ENCODE measurements around the gene NDC80.
"Not testable (repeated sequence)": the region's sequence is repeated elsewhere in the genome, so short reads cannot be mapped to it uniquely, and the experiment has no call there.

Gene NDC80

DNA sequence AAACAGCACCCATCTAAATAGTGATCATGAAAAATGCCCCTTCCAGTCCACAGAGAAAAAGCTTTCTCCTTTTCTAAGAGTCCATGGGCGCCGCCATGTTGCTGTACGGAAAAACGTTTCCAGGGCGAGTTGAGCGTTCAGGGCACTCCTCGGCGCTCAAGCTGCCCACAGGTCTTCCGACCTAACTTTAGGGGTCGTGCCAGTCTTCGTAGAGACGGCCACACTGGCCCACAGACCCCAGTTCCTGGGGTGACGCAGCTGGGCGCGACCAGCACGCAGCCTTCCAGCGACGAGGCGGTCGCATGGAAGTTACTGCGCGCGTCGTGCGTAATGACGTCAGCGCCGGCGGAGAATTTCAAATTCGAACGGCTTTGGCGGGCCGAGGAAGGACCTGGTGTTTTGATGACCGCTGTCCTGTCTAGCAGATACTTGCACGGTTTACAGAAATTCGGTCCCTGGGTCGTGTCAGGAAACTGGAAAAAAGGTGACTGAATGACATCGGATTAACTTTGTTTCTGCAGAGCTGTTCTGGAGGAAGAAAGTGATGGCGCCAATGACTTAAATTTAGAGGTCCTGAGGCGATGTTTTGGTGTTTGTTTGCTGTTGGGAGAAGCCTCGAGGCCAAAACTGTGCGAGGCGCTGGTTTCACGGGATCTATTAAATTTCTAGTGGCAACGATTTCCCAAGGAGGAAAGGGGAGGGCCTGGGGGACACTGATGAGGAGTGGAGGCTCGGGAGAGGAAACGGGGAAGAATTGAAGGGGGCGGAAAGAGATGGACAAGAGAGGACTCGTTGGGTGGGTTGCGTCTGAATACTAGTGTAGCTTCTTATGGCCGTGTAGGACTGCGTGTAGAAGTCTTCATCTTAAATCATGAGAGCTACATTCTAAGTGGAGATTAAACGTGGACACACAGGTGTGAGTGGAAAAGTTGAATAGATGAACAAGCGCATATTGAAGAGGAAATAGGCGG is at the start of gene NDC80, which contains the start of gene METTL4:
Gene NDC80 (plus strand): TSS at position 358 of the 971 bp plus-strand sequence. CDS start 1,429 bp downstream, outside the sequence.
Gene METTL4 (minus strand): TSS at position 306 of the 971 bp plus-strand sequence. CDS start 4,289 bp downstream, outside the sequence.
- no peak for DNase-seq

- DNase-seq: no peak
These were observed 49.2 kb upstream of the NDC80 start for GRCh38 chr18:2522112-2522511.

DNA sequence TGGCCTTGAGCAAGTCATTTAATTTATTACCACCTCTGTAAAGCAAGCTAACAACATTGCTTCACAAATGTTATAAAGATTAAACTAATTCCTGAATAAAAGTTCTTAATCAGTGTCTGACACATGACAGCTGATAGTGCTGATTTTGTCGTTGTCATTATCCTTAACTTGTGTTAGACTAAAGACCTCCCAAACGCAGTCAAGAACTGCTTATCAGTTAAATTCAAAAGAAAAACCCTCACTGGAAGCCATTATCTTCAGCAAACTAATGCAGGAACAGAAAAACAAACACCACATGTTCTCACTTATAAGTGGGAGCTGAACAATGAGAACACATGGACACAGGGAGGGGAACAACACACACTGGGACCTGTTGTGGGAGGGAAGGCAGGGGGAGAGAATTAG is 46.6 kb upstream of the NDC80 start:
- DNase-seq: not testable (repeated sequence)

DNA sequence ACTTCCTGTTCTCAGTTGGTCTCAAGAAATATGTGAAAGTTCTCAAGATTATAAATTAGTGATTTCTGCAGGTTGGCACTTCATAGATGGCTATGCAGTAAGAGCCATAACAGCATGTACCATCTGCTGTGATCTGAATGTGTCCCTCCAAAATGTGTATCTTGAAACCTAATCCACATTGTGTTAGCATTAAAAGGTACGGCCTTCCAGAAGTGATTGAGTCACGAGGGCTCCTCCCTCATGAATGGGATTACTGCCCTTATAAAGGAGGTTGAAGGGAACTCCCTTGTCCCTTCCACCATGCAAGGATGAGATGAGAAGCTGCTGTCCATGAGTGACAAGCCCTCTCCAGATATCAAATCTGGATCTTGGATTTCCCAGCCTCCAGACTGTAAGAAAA is 45.0 kb upstream of the NDC80 start:
- DNase-seq: no peak

DNA sequence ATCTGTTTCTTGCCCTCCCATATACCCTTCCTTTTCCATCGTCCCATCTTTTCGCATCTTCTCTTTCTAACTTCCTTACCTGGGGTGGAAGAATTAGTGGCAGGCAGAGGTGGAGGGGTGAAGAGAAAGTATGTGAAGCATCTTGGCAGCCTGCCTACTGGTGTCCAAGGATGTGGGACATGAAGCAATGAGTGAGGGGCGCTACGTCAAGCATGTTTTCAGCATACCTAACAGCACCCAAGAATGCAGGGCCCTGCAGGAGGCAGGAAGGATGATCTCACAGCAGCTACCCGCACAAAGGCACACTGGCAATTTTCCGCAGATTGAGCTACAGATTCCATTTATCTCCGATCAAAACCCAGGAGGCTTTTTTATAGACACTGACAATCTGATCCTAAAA is 42.2 kb upstream of the NDC80 start:
- DNase-seq: no peak

GRCh38 chr18:2531751-2532150 is 39.6 kb upstream of the NDC80 start:
- no peak for DNase-seq

DNA sequence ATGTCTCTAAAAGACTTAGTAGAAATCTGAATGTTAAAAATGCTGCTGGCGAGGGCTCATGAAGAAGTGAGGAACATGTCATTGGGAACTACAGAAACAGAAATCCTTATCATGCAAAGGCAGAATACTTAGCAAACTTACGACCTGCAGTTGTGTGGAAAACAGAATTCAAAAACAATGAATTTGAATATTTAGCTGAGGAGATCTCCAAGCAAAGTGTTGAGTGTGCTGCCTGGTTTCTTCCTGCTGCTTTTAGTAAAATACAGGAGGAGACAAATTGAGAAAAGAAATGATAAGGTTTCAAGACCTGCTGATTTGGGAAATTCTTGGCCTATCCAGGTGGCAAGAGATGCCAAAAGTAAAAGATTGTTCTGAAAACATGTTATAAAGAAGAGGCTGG is 38.6 kb upstream of the NDC80 start:
- no peak for DNase-seq

DNA sequence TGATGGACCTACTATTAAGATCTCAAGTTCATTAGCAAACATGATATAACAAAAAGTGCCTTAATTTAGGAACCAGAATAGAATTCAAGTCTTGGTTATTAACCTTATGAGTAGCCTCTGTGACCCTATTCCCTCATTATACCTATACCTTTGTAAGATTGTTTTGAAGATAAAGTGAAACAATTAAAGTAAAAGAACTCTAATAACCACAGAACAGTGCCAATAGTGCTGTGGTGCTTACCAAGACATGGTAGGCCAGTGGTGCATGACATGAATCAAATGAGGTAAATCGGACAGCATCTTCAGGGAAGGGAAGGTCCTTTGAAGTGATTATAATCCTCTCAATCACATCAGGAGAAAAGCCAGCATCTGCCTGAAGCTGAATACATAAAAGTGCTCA is 36.5 kb upstream of the NDC80 start:
- no peak for DNase-seq

DNA sequence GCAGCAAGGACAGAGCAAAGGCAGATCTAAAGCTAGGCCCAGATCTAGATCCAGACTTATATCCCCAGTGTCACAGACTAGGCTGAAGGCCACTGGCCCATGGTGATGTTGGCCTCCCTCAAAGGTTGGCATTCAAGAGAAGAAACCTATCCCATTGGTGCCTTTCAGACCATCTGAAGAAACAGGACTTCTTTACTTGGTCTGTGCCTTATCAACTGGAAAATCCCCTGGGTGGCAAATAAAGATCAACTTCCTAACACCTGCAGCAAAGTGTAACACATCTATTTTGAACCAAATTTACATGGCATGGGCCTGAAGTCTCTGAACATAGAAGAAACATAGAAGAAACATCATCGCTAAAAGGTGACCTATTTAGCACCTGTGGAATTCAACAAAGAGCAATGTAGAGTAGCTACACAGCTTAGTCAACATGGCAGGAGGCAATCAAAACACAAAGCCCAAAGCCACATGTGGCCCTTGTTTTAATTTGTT is 35.9 kb upstream of the NDC80 start:
- DNase-seq: no peak

- DNase-seq: no peak
These were observed 35.3 kb upstream of the NDC80 start for GRCh38 chr18:2536063-2536462.

DNA sequence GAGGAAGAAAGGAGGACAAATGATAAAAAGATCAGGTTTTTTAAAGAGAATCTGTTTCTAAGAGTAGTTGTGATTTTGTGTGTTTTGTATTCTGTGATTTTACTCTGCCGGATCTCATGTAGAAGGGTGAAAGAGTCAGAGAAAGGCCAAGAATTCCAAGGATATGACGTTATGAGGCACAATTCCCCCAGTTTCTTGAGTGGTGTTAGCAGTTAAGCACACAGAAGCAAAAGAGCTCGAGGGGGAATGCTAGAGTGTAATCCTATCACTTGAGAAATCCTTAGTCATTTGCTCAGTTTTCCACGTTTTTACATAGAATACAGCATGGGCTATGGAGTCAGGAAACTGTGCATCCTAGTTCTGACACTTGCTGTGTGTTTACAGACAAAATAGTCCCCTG is 34.9 kb upstream of the NDC80 start:
- no peak for DNase-seq

DNA sequence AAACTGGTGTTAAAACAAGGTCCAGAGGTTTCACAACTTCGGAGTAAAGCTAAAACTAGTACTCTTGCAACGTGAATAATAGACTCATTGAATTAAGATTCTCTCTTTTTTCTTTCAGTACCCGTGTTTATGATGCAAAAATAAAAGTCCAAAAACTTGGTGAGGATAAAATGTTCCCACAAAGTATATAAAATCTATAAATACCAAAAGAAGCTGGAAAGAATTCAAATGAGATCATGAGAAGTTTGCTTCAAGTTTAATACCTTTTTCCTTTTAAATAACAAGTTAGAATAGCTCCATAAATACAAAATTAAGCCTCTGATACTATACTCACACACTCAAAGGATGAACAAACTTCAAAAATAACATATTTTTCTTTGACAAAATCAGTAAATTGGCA is 34.1 kb upstream of the NDC80 start:
- no peak for DNase-seq

- no peak for DNase-seq
These were observed 33.1 kb upstream of the NDC80 start for GRCh38 chr18:2538236-2538635.

DNA sequence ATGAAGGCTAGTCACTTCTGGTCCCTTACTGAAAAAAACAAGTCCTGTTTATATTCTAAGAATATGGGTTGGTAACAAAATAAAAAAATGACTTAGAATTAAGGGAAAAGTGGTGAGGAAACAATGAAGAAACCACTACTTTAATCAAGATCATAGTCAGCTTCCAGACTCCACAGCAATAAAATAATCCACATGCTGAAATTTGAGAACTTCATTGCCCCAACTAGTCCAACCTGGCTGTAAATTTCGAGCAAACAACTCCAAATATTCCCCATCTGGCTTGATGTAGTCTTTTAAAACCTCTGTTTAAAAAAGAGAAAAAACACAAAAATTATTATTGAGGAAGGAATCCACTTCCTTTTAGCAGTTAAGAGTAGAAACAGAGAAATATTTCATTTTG is 32.5 kb upstream of the NDC80 start:
- DNase-seq: no peak

GRCh38 chr18:2540575-2540974 is 30.8 kb upstream of the NDC80 start:
- no peak for DNase-seq

DNA sequence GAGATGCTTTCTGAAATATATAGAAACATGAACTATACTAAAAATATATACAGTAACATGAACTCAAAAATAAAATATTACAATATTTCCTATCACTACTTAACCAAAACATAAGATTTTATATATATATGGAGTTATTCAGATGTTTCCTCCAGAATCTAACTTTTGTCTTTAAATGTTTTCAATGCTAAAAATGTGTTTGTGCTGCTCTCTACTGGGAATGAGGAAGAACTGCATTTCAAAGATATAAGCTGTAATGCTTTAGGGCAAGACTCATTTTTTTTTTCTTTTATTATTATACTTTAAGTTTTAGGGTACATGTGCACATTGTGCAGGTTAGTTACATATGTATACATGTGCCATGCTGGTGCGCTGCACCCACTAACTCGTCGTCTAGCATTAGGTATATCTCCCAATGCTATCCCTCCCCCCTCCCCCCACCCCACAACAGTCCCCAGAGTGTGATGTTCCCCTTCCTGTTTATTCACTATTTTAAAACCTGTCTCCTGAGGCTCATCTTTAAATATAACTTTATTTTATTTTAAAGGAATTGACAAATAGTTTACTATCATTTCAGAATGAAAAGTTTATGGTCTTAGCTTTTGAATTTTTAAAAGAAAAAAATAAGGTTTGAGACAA is 29.3 kb upstream of the NDC80 start:
- DNase-seq: not testable (repeated sequence)

GRCh38 chr18:2545155-2545554 is 26.2 kb upstream of the NDC80 start:
- no peak for DNase-seq

DNA sequence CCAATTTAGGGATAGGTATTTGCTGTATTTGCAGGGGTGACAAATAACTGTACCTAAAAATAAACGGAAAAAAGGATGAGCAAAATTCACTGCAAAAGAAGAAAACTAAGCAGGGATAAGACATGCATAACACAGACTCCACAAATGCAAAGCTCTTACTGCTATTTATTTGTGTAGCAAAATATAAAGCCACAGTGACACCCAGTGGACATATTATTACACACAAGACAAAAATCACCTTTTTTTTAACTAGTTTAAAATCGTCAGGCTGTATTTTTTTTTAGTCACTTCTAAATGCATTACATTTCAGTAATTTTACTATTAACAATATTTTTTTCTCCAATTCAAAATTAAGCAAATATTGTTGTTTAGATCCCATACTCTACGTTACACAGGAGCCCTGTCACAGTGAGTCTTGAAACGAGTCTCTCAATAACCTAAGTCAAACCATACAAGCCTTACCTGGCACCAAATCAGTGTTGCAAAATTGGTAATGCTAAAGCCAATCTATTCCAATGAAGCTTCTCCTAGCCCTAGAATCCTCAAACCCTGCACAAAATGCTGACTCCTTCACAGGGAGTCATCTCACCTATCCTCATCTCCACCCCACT is 23.8 kb upstream of the NDC80 start:
- DNase-seq: no peak

- no peak for DNase-seq
These were observed 21.9 kb upstream of the NDC80 start for GRCh38 chr18:2549462-2549861.

DNA sequence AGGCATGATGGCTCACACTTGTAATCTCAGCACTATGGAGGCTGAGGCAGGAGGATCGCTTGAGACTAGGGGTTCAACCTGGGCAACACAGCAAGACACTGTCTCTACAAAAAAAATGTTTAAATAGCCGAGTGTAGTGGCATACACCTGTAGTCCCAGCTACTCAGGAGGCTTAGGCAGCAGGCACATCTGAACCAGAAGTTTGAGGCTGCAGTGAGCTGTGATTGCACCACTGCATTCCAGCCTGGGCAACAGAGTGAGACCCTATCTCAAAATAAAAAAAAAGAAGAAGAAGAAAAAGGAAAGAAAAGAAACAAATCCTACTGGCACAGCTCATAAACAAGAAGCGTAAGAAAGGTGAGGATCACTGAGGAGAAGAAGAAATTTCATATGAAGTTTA is 19.9 kb upstream of the NDC80 start:
- no peak for DNase-seq

- no peak for DNase-seq
These were observed 16.7 kb upstream of the NDC80 start for GRCh38 chr18:2554696-2555095.

GRCh38 chr18:2555895-2556294 is 15.5 kb upstream of the NDC80 start:
- DNase-seq: no peak

GRCh38 chr18:2557536-2557935 is 13.8 kb upstream of the NDC80 start:
- no peak for DNase-seq

- no peak for DNase-seq
These were observed 12.1 kb upstream of the NDC80 start for GRCh38 chr18:2559249-2559648.

Data from cortex of kidney (tissue), 1 donor.